Activated CD8-positive, alpha-beta T cell treated with anti-CD3 and anti-CD28 coated beads, Interleukin-2, amount 10 ng/mL, durations not matched to agents 7 days and 5 days (primary cell): ENCODE results near the gene GGA1. TPM values are rescaled to one million over a fixed set of nuclear protein-coding genes. Genes with fewer than 3 reads are reported as not detected.
A peak's percentile ranks its signal among the peaks of the same experiment; 100 is the strongest.

ENCODE experiments used
- ATAC-seq: fragments of 150-1000 bp; cut with Tn5 transposase; one replicate; pipeline ENCODE4 v1.10.0; 2021; ENCODE audit warnings: moderate library complexity
- CTCF ChIA-PET: fragments of 350-600 bp; sonication (Branson Sonifier 250); formaldehyde crosslinking; loops from one replicate; lab custom pipeline; 2021; ENCODE audit warnings: antibody characterized with exemption; lab: Charles Lee
- POLR2A ChIA-PET: fragments of 350-600 bp; sonication (Branson Sonifier 250); formaldehyde crosslinking; loops from one replicate; lab custom pipeline; 2021; ENCODE audit warnings: antibody characterized with exemption; lab: Charles Lee
- DNase-seq: peaks from one replicate; pipeline ENCODE4 v3.0.0-alpha.2; 2020
- H3K27ac Mint-ChIP-seq: one replicate; pipeline ENCODE4 v1.8.0; 2021; ENCODE audit warnings: mild to moderate bottlenecking, mixed read lengths
- H3K27me3 Mint-ChIP-seq: one replicate; pipeline ENCODE4 v1.8.0; 2021; ENCODE audit warnings: low read depth, mixed read lengths
- H3K36me3 Mint-ChIP-seq: one replicate; pipeline ENCODE4 v1.8.0; 2021; ENCODE audit warnings: low read depth, mixed read lengths
- H3K4me1 Mint-ChIP-seq: one replicate; pipeline ENCODE4 v1.8.0; 2021; ENCODE audit warnings: low read depth, mixed read lengths
- H3K4me3 Mint-ChIP-seq: one replicate; pipeline ENCODE4 v1.8.0; 2021; ENCODE audit warnings: mild to moderate bottlenecking, mixed read lengths
- H3K9me3 Mint-ChIP-seq: one replicate; pipeline ENCODE4 v1.8.0; 2022; ENCODE audit warnings: mixed read lengths; ENCODE audit not compliant: insufficient read depth
- total RNA-seq, 2 experiments: library from RNA; stranded (reverse); gene quantifications; one replicate each; pipeline ENCODE4 v1.2.3, GENCODE V29; 2021

GGA1 gene
- total RNA-seq, 2 experiments from 2014 or later, result 66.3 to 69.5 TPM

DNA sequence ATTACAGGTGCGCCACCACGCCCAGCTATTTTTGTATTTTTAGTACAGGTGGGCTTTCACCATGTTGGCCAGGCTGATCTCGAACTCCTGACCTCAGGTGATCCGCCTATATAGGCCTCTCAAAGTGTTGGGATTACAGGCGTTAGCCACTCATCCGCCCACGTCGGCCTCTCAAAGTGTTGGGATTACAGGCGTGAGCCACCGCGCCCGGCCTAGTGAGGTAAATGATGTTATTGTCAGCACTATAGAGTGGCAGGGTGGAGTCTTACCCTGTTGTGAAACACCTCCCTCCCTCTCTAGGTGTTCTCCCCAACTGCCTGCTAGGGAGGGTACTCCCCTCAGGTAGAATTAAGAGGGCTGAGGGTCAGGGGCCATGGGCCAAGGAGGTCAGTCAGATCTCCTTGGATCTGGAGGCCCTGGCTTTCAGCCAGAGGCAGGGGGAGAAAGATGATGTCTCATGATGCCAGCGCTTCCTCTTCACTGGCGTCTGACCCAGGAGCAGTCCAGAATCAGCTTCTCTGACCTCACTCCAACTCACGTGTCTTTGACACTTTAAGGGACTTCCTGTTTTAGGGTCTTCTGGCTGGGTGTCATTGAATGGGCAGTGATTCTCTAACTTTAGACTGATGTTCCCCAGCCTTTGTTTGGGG lies 2.0 kb downstream of the GGA1 start:
- Mint-ChIP-seq H3K4me3 (peak overlapping the region; percentile 100), H3K4me1 (peaks cover 54% of the 10 kb centered on the region), H3K27ac (peak overlapping the region; percentile 98), H3K36me3 (peaks cover 9% of the 10 kb centered on the region), H3K9me3 (no peaks in the 10 kb centered on the region), H3K27me3 (no peaks in the 10 kb centered on the region)
- DNase-seq, result no peak
- ATAC-seq, result no peak
- CTCF ChIA-PET, result interaction anchor here (0.6 to 10.4 kb wide), 6 partner anchors 16 to 757 kb away, joined by 3 to 126 read pairs (median 39); no protein-coding TSS in a partner anchor
- POLR2A ChIA-PET, result interaction anchor here (1.0 to 1.9 kb wide), 2 partner anchors 11 to 17 kb away, joined by 3 to 6 read pairs; no protein-coding TSS in a partner anchor

DNA sequence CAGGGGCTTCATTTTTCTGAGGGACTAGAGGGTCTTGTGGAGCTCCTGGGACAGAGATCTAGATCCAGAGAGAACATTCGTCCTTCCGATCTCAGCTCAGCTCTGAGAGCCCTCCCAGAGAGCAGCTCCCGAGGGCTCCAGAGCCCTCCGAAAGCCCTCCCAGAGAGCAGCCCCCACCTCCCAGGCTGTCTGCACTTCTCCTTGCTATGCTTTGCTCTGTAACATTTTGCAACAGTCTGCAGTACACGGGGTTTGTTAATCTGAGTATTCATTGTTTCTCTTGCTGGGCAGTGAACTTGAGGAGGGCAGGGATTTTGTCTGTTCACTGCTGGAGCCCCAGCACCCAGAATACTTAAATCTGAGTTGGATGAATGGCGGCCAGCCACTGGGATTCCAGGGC lies 2.6 kb downstream of the GGA1 start:
- DNase-seq (no peak), ATAC-seq (no peak)
- H3K27me3 Mint-ChIP-seq, result no peaks in the 10 kb centered on the region
- peak overlapping the region; percentile 34 for H3K4me3 Mint-ChIP-seq
- ChIA-PET POLR2A (interaction anchor here (1.0 kb wide), 1 partner anchor 16 kb away, joined by 3 read pairs; no protein-coding TSS in a partner anchor), CTCF (interaction anchor here (0.6 to 10.4 kb wide), 3 partner anchors 23 to 758 kb away, joined by 3 to 114 read pairs (median 9); no protein-coding TSS in a partner anchor)
- H3K27ac Mint-ChIP-seq, result no peak overlapping the region
- H3K36me3 Mint-ChIP-seq, result peaks cover 11% of the 10 kb centered on the region
- H3K9me3 Mint-ChIP-seq, result no peaks in the 10 kb centered on the region
- H3K4me1 Mint-ChIP-seq, result peaks cover 48% of the 10 kb centered on the region

DNA sequence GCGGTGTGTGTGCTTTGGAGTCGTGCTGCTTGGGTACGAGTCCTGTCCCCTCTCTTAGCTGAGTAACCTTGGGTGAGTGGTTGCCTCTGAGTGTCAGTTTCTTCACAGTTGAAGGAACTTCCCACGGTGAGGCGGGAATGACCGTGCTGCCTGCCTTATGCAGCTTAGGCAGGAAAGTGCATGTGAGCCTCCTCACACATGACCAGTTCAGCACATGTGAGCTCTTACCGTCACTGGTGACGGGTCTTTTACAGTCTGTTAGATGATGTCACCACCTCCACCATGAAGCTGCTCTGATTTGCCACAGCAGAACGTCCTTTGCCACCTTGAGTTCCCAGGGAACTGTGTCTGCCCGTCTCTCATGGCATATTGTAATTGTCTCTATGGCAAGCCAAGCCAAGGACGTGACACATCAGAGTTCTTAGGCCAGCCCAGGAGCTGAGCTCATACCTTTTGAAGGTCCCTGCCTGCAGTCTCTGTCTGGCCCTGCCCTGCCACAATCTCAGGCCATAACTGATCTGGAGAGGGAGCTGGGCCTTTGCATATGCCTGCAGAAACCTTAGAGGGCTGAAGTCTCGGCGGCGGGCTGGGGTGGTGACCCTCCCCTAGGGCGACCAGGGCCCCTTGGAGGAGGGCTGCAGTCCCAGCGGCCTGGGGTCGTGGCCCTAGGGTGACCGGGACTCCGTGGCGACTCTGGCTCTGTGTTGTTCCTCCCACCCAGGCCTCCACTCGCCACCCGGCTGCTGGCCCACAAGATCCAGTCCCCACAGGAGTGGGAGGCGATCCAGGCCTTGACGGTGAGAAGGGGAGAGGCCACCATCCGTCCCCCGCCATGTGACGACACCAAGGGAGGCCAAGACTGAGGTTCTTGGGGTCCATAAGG lies 7.8 kb downstream of the GGA1 start:
- H3K36me3 Mint-ChIP-seq, result peaks cover 35% of the 10 kb centered on the region
- CTCF ChIA-PET, result interaction anchor here (1.1 to 2.8 kb wide), 2 partner anchors 9 to 10 kb away, joined by 3 to 13 read pairs; partner anchors contain the start of gene GGA1

DNA sequence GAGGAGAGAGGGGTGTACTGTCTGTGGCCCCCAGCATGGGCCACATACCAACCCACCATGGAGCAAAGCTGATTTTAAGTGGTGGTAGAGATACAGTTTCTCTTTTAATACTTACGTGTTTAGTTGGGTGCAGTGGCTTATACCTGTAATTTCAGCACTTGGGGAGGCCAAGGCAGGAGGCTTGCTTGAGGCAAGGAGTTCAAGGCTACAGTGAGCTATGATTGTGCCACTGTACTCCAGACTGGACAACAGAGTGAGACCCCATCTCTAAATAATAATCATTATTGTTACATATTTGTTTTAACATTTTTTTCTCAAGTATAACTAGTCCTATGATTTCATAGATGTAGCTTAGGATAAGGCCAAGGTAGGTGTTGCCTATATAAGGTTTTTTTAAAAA lies 8.8 kb downstream of the GGA1 start:
- H3K36me3 Mint-ChIP-seq, result peaks cover 38% of the 10 kb centered on the region
- CTCF ChIA-PET, result interaction anchor here (0.7 to 12.7 kb wide), 5 partner anchors 10 to 783 kb away, joined by 3 to 261 read pairs (median 5); partner anchors contain the start of genes GGA1 and SH3BP1
- H3K4me3 Mint-ChIP-seq, result no peak overlapping the region
- DNase-seq (no peak), ATAC-seq (no peak)
- H3K27ac Mint-ChIP-seq, result no peak overlapping the region
- peaks cover 13% of the 10 kb centered on the region for H3K4me1 Mint-ChIP-seq
- H3K27me3 Mint-ChIP-seq, result no peaks in the 10 kb centered on the region
- POLR2A ChIA-PET, result interaction anchor here (1.1 kb wide), 1 partner anchor 15 kb away, joined by 4 read pairs; no protein-coding TSS in a partner anchor
- H3K9me3 Mint-ChIP-seq, result no peaks in the 10 kb centered on the region

More for the DNA sequence above, 7.8 kb downstream of the GGA1 start:
- Mint-ChIP-seq H3K27ac (no peak overlapping the region), H3K27me3 (no peaks in the 10 kb centered on the region), H3K9me3 (no peaks in the 10 kb centered on the region), H3K4me1 (peaks cover 14% of the 10 kb centered on the region), H3K4me3 (no peak overlapping the region)
- POLR2A ChIA-PET, result interaction anchor here (0.5 to 0.6 kb wide), 2 partner anchors 59 to 242 kb away, joined by 3 to 4 read pairs; no protein-coding TSS in a partner anchor
- DNase-seq (no peak), ATAC-seq (no peak)

DNA sequence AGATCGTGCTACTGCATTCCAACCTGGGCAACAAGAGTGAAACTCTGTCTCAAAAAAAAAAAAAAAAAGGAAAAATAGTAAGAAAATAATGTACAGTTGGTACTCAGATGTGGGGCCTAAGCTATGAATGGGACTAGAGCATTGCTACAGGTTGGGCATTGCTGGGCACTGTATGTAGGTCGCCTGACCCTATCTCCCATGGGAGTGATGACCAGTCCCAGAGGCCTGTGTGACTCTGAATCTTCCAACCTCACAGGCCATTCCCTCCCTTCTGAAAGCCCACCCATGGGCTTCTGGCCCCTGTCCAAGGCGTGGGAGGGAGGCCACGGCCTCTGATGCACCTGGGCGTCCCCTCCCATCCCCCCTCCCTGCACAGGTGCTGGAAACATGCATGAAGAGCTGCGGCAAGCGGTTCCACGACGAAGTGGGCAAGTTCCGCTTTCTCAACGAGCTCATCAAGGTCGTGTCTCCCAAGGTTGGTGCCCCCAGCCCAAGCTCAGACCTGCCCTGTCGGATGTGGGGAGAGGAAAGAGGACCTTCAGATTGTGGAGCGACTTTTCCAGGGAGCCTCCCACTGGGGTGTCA lies 9.5 kb downstream of the GGA1 start:
- Mint-ChIP-seq H3K4me1 (peaks cover 12% of the 10 kb centered on the region), H3K36me3 (peaks cover 42% of the 10 kb centered on the region), H3K27ac (no peak overlapping the region), H3K27me3 (no peaks in the 10 kb centered on the region), H3K4me3 (no peak overlapping the region), H3K9me3 (no peaks in the 10 kb centered on the region)
- ChIA-PET POLR2A (interaction anchor here (0.5 to 1.1 kb wide), 2 partner anchors 15 to 883 kb away, joined by 4 read pairs; no protein-coding TSS in a partner anchor), CTCF (interaction anchor here (0.7 to 12.7 kb wide), 5 partner anchors 9 to 783 kb away, joined by 3 to 261 read pairs (median 5); partner anchors contain the start of genes GGA1 and SH3BP1)
- DNase-seq (no peak), ATAC-seq (no peak)

DNA sequence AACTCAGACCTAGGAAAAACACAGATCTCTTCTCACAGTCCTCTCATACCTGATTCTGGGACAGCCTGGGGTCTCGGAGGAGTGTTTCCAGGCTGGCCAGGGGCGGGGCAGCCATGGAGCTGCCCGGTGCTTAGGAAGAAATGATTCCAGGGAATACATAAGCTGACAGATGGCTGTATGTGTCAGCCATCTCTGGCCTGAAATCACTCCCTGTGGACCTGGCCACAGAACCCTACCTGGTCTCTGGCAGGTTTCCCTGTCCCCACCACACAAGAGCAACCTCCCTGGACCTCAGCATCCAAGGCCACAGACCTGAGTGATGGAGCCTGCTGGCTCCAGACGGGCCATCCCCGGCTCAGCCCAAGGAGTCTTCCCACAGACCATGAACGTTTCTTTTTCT lies 10.0 kb downstream of the GGA1 start:
- ChIA-PET CTCF (interaction anchor here (12.7 kb wide), 1 partner anchor 20 kb away, joined by 261 read pairs; the partner anchor contains the start of gene SH3BP1), POLR2A (interaction anchor here (1.5 kb wide), 1 partner anchor 56 kb away, joined by 3 read pairs; the partner anchor contains the start of gene LGALS1)
- ATAC-seq, result no peak
- no peaks in the 10 kb centered on the region for H3K9me3 Mint-ChIP-seq
- H3K36me3 Mint-ChIP-seq, result peaks cover 43% of the 10 kb centered on the region
- no peak for DNase-seq
- peaks cover 10% of the 10 kb centered on the region for H3K4me1 Mint-ChIP-seq
- no peak overlapping the region for H3K4me3 Mint-ChIP-seq
- no peaks in the 10 kb centered on the region for H3K27me3 Mint-ChIP-seq
- H3K27ac Mint-ChIP-seq, result no peak overlapping the region

DNA sequence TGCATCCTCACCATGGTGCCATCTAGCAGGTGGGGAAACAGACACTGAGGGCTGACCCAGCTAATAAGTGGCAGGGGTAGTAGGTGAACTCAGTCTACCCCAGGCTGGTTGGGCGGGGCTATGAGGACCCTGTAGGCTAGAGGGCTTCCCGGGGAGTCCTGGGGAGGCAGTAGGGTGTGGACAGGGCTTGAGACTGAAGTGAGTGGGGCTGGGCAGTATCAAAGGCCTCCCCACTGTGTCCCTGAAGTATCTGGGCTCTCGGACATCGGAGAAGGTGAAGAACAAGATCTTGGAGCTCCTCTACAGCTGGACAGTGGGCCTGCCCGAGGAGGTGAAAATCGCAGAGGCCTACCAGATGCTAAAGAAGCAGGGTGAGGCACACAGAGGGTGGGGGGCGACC lies 11.4 kb downstream of the GGA1 start:
- Mint-ChIP-seq H3K36me3 (peaks cover 46% of the 10 kb centered on the region), H3K4me3 (no peak overlapping the region), H3K4me1 (peaks cover 19% of the 10 kb centered on the region), H3K27ac (peak overlapping the region; percentile 42), H3K9me3 (no peaks in the 10 kb centered on the region), H3K27me3 (no peaks in the 10 kb centered on the region)
- no peak for ATAC-seq
- ChIA-PET POLR2A (interaction anchor here (1.0 to 1.7 kb wide), 3 partner anchors 12 to 55 kb away, joined by 3 to 7 read pairs (median 4); partner anchors contain the start of gene LGALS1), CTCF (interaction anchor here (1.3 to 12.7 kb wide), 3 partner anchors 14 to 62 kb away, joined by 4 to 261 read pairs (median 5); partner anchors contain the start of gene SH3BP1)
- no peak for DNase-seq

DNA sequence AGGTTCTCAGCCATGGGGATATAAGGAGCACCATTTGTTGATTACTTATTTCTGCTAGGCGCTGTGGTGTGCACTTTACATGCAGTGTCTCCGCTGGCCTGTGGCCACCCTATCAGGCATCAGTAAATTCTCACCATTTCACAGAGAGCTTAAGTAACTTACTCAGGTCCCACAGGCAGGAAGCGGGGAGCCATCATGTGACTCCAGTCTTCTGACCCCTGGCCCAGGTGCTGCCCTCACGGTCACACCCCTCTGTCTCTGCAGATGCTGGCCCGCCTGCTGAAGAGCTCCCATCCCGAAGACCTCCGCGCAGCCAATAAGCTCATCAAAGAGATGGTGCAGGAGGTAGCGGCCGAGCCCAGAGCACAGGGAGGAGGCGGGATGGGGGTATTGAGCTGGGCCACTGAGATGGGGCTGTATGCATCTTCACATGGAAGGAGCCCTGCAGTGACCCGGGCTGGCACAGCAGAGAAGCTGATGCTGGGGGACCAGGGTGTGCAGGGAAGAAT lies 12.8 kb downstream of the GGA1 start:
- H3K36me3 Mint-ChIP-seq, result peaks cover 47% of the 10 kb centered on the region
- no peak overlapping the region for H3K4me3 Mint-ChIP-seq
- no peak for DNase-seq
- peaks cover 34% of the 10 kb centered on the region for H3K4me1 Mint-ChIP-seq
- CTCF ChIA-PET, result interaction anchor here (1.0 to 12.7 kb wide), 4 partner anchors 9 to 60 kb away, joined by 3 to 261 read pairs (median 4); partner anchors contain the start of gene SH3BP1
- no peak for ATAC-seq
- H3K27me3 Mint-ChIP-seq, result no peaks in the 10 kb centered on the region
- no peaks in the 10 kb centered on the region for H3K9me3 Mint-ChIP-seq
- POLR2A ChIA-PET, result interaction anchor here (1.1 to 1.3 kb wide), 2 partner anchors 12 to 21 kb away, joined by 4 to 6 read pairs; partner anchors contain the start of gene GGA1
- H3K27ac Mint-ChIP-seq, result no peak overlapping the region

DNA sequence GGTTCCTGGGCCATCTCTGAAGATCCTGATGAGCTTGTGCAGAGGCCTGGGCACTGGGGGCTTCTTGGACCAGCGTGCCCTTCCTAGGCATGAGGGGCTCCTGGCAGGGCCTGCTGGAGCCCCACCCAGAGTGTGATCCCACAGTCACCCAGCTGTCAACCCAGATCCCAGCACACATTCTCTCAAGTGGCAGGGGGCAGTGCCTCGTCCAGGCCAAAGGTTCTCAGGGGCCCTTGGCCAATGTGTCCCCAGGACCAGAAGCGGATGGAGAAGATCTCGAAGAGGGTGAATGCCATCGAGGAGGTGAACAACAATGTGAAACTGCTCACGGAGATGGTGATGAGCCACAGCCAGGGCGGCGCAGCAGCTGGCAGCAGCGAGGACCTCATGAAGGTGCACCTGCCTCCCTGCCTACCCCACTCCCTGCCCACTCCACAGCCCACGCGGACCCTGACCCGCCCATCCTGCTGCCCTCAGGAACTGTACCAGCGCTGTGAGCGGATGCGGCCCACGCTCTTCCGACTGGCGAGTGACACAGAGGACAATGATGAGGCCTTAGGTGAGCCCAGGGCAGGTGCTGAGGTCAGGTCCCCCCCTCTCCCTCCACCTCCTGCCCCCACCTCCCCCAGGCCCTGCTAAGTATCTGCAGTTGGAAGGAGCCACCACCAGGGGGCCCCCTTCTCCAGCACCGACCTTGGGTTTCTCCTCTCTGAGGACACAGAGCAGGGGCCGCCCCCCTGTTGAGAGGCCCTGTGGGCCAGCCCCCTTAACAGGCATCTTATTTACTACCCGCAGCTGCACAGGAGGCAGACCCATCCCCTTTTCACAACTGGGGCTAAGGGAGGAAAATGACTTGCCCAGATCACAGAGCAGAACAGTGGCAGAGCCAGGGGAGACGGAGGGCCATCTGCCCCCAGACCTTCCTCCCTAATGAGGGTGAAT lies 14.7 kb downstream of the GGA1 start:
- peak; percentile 85 for DNase-seq
- H3K27ac Mint-ChIP-seq, result peak overlapping the region; percentile 89
- POLR2A ChIA-PET, result no interaction called here
- no peaks in the 10 kb centered on the region for H3K27me3 Mint-ChIP-seq
- H3K4me3 Mint-ChIP-seq, result no peak overlapping the region
- peak; percentile 66 for ATAC-seq
- H3K36me3 Mint-ChIP-seq, result peaks cover 41% of the 10 kb centered on the region
- H3K4me1 Mint-ChIP-seq, result peaks cover 52% of the 10 kb centered on the region
- H3K9me3 Mint-ChIP-seq, result no peaks in the 10 kb centered on the region
- CTCF ChIA-PET, result interaction anchor here (0.6 to 12.7 kb wide), 6 partner anchors 15 to 63 kb away, joined by 3 to 261 read pairs (median 4); partner anchors contain the start of genes GGA1, NOL12, PDXP and SH3BP1

DNA sequence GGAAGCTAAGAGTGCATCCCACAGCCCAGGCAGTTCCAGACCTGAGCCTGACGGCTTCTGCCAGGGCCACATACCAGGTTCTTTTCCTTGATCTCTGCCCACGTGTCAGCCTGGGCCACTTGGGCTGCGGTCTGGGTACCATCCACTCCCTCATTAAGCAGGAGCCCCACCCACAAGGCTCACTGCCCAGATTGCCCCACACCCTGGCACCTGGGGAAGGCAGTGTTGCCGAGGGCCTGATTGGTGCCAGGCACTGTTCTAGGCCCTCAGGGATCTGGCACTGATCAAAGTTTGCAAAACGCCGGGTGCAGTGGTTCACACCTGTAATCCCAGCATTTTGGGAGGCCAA lies 15.4 kb downstream of the GGA1 start:
- peak overlapping the region; percentile 89 for H3K27ac Mint-ChIP-seq
- H3K9me3 Mint-ChIP-seq, result no peaks in the 10 kb centered on the region
- ChIA-PET CTCF (interaction anchor here (0.6 to 12.7 kb wide), 5 partner anchors 15 to 62 kb away, joined by 3 to 261 read pairs (median 4); partner anchors contain the start of genes GGA1, NOL12, PDXP and SH3BP1), POLR2A (no interaction called here)
- DNase-seq, result no peak
- H3K4me3 Mint-ChIP-seq, result no peak overlapping the region
- ATAC-seq, result no peak
- H3K27me3 Mint-ChIP-seq, result no peaks in the 10 kb centered on the region
- peaks cover 35% of the 10 kb centered on the region for H3K36me3 Mint-ChIP-seq
- H3K4me1 Mint-ChIP-seq, result peaks cover 59% of the 10 kb centered on the region
